Inferior parietal cortex (tissue), 1 donor: ENCODE results near the gene SLC17A8.

Experiments used
- DNase-seq: peaks from one replicate; pipeline ENCODE4 v3.0.0-alpha.2; 2016; ENCODE audit errors: extremely low spot score

Gene SLC17A8

DNA sequence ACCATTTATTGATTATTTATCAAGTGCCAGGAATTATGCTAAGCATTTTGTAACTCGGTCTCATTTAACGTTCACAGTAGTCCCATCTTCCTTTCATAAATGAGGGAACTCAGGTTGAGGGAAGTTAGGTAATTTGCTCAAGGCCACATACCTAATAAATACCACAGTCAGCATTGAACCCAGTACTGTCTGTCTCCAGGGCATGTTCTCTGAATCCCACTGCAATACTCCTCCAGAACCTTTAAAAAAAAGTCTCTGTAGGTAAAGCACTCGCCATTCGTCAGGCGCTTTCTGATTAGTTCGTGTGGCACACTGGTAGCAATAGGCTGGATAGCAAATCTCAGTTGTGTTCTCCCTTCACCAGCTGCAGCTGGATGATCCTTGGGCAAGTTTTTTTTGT is 14.3 kb downstream of the SLC17A8 start:
- DNase-seq = no peak

DNA sequence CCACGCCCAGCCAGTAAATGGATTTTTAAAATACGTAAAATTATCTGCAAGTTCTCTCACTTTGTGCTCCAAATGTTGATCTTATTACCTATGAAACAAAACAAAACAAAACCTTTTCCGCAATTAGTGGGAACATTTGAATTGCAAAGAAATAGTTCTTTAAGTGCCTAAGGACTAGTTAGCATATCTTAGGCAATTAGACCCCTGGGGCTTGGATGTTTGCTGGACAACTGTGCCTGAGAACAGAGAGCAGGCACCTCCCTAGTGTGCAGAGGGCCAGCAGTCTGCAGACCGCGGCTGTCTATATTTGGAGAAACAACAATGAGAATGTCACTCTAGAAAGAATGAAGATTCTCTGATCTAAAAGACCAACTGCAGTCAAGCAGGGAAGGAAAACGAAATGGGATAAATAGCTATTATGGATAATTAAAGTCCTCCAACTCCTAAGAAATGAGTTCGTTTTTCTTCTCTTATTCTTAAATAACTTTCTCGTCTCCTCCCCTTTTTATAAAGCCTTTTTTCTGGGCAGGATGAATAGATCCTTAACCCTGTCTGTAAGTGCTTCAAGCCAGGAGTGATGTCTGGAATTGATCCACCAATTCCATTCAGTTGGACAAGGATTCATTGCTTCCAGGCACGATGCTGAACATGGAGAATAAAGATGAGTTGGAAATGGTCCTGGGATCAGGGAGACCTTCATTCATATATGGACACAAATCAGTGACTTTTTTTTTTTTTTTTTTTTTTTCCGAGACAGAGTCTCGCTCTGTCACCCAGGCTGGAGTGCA is 16.2 kb downstream of the SLC17A8 start:
- DNase-seq = no peak

DNA sequence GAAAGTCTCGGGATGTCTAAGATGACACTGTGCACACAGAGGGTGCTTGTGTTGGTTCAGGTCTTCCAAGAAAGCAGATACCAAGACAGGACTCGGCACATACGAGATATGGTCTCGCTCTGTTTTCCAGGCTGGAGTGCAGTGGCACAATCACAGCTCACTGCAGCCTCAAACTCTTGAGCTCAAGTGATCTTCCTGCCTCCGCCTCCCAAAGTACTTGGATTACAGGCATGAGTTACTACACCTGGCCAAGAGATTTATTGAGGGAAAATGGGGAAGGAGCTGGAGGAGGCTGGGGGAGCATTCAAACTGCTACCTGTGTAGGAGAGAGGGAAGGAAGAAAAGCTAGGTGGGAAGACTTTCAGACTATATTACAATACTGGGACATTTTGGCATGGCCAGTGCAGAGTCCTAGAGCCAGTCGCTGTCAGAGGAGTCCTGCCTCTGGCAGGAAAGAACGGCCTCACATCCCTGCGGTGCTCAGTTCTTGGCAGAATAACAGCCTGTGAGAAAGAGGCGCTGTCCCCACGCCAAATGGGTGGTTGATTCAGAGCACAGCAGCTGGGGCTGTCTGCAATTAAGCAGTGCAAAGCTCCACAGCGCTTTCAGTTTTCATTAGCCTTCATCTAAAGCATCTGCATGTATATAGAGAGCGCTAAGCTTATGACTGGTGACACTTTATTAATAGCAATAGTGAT is 18.3 kb downstream of the SLC17A8 start:
- peak; percentile 75 for DNase-seq

- DNase-seq = no peak
These were observed 19.3 kb downstream of the SLC17A8 start for GRCh38 chr12:100376161-100376560.

GRCh38 chr12:100381379-100381778 is 24.5 kb downstream of the SLC17A8 start:
- no peak for DNase-seq

DNA sequence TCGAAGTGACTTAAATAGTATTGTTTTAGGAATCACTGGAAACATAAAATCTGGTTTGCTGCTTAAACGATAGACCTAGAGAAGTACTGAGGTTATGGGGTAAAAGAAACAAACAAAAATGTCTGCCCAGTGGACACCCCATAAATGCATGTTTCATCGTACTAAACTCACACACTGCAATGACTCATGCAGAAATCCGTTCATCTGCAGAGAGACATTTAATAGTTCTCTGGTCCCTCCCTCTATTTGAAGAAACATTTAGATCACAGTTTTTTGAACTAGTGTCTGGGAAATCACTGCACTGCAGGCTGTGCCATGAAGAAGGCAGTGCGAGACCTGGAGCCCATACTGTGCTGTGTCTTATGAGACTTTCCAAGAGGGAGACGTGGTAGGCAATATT is 25.5 kb downstream of the SLC17A8 start:
- no peak for DNase-seq

DNA sequence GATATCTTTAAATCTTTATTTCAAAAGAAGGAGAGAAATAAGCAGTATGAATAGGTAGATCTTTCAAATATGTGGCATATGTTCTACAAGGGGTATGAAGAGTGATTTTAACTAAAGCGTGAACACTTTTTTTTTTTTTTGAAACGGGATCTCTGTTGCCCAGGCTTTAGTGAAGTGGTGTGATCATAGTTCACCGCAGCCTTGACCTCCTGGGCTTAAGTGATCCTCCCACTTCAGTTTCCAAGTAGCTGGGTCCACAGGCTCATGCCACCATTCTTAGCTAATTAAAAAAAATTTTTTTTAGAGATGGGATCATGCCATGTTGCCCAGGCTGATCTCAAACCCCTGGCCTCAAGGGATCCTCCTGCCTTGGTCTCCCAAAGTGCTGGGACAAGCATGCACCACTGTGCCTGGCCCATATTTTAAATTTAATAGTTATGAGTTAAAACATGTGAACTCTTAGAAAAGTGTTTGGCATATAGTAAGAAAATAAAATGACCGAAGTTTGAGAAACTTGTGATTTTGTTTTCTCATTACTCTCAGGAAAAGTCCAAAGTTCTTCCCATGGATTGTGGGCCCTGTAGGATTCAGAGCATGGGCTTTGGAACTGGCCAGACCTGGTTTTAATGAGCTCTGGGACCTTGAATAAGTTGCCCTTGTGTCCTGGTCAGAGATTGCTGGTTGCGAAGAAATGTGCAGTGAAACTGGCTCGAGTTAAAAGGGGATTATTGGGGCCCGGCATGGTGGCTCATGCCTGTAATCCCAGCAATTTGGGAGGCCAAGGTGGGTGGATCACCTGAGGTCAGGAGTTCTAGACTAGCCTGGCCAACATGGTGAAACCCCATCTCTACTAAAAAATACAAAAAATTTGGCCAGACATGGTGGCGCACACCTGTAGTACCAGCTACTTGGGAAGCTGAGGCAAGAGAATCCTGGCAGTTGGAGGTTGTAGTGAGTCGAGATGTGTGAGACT is 27.0 kb downstream of the SLC17A8 start:
- no peak for DNase-seq

DNA sequence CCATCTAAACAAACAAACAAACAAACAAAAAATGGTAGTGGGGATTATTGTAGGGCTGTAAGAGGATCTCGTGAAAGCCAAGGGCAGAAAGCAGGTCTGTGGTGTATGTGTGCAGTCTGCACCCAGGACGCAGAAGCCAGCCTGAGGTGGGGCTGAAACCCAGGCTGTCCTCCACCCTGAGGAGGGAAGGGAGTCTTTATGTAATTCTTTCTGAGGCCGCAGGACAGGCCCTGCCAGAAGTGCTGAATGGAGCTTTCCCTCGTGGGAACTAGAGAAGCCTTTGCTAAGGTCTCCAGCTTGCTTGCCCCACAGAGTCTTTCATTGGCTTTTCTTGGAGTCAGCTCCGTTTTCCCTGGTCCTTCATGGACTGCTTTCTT is 27.7 kb downstream of the SLC17A8 start:
- DNase-seq = no peak

DNA sequence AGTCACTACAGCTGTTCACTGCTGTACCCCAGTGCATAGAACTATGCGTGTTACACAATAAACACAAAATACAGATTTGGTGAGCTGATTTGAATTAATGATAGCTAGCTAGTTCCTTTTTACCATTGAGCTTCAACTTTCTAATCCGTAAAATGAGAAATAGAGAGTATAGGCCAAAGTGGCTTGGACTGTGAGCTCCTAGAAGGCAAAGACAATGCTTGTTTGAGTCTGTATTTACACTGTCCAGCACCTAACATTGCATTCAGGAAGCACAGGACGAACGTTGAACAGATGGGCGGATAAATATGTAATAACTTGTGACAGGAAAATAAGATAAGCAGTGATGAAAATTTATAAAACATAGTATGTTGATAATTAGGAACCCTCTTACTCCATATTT is 31.5 kb downstream of the SLC17A8 start:
- DNase-seq = no peak

DNA sequence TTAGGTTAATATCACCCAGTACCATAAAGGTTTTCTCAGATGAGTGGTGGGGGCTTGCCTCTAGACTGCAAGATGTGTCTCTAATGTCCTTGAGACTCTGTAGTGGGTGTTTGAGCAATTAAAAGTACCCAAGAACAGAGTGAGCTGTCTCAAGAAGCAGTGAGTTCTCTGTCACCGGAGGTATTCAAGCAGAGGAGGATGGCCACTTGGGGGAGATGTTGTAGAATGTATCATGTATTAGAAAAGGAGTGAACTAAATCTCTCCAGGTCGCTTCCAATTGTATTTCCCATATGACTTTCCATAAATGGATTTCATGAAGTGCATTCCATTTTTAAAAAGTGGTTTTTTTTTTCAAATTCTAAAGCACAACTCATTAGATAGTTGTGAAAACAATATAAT is 35.0 kb downstream of the SLC17A8 start:
- no peak for DNase-seq

DNA sequence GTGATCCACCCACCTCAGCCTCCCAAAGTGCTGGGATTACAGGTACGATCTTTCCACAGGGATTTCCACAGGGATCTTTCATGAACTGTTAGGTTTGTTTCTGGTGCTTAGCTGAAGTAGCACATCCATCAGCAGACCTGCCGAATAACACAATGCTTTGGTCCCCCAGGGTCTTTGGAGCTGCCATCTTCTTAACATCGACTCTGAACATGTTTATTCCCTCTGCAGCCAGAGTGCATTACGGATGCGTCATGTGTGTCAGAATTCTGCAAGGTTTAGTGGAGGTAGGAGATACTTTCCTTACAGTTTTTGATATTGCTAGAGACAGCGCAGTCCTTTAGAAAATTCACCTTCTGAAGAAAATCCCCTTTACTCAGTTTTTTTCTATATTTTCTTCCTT is 36.3 kb downstream of the SLC17A8 start:
- DNase-seq = no peak

DNA sequence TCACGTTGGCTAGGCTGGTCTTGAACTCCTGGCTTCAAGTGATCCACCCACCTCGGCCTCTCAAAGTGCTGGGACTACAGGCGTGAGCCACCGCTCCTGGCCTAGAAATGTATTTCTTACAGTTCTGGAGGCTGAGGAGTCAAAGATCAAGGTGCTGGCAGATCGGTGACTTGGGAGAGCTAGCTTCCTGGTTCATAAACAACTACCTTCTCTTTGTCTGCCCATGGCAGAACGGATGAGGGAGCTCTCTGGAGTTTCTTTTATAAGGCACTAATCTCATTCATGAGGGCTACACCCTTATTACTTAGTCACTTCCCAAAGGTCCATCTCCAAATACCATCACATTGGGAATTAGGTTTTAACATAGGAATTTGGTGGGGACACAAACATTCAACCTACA is 38.9 kb downstream of the SLC17A8 start:
- no peak for DNase-seq

GRCh38 chr12:100398307-100398706 is 41.4 kb downstream of the SLC17A8 start:
- no peak for DNase-seq

DNA sequence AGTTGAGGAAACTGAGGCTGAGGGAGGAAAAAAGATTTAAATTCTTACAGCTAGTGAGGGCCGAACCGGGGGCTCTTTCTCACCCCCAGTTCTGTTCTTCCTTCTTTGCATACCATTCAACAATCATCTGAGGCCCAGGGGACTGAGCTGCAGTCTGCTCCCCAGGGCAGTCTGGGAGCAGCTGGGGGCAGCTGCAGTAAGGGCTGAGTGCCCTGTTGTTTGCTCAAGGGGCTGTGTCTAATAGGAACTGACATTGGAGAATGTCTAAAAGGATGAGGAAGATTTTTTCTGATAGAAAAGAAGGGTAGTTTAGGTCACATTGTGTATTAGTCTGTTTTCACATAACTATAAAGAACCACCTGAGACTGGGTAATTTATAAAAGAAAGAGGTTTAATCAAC is 42.2 kb downstream of the SLC17A8 start:
- DNase-seq = no peak

DNA sequence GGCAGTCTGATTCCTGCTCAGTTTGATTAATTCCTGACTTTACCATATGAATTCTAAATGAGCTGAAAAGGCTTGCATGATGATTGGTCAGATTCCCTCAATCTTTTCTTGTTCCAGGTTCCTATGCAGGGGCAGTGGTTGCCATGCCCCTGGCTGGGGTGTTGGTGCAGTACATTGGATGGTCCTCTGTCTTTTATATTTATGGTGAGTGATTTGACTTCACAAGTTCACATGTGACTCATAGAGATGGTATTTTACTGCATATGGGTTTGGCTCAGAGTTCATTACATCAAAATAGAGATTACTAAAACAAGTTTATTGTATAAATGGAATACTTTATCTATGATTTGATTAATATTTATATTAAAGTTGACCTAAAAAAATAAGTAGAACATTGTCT is 44.8 kb downstream of the SLC17A8 start:
- DNase-seq = no peak

DNA sequence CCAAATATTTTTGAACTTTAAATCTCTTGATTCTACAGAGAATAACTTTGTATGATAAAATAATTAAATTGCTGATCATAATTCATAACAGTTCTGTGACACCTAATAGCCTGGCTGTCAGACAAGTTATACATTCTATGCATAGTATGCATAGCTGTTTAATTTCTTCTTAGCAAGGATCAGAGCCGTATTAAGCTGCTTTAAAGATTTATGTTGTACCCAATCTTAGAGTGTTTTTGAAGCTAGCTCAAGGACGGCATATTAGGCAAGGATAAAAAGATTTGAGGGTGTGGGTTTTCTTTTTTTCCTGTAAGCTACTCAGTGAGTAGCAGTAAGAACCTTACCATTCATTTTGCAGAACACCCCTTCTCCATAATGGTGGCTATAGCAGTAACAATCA is 45.9 kb downstream of the SLC17A8 start:
- DNase-seq = no peak

DNA sequence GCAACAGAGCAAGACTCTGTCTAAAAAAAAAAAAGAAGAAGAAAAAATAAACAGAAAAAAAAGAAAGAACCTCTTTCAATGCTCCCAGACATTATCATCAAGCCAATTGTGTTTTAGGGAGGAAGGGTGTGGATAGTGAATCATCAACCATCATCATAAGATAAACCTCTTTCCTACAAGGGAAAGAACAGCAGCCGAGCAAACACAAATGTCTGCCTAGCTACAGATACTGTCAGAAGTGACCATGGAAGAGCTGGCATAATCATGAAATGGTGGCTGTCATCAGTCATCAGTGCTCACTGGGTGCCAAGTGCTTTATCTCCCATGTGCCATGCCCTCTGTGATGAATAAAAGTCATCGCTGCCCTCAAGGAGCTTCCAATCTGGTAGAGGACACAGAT is 46.6 kb downstream of the SLC17A8 start:
- DNase-seq = no peak

GRCh38 chr12:100404769-100405407 is 48.0 kb downstream of the SLC17A8 start:
- DNase-seq = no peak

DNA sequence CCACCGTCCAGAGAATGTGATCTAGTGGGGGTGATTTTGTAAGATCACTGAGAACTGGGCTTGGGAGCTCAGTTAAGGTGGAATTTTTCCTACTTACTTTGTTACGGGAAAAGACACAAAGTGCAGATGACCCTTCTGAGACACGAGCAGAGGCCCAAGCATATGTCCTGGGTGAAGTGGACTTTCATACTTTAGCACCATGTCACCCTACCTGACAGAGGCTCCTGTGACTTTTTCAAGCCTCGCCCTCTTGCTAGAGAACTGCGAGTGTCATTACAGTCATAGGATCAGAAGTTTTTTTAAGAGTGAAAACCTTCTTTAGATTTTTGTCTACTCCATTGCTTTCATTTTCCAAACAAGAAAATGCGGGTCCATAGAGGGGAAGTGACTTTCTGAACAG is 56.1 kb downstream of the SLC17A8 start:
- no peak for DNase-seq

DNA sequence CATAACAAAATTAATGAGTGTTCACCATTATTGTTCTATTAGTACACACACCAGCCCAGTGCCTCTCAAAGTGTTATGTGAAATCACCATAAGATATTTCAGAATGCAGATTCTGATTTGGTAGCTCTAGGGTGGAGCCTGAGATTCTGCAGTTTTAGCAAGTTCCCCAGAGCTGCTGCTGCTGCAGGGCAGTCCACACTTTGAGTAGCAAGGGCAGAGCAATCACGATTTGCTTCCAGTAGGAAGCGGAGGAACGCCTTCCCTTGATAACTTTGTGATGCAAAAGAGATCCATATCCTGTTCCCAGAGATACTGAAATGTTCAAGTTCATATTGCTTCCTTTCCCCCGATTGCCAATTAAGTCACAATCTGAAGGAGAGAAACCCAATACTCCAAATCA is 57.9 kb downstream of the SLC17A8 start:
- DNase-seq = no peak

GRCh38 chr12:100422646-100423045 is 65.8 kb downstream of the SLC17A8 start:
- DNase-seq = no peak

GRCh38 chr12:100426145-100426544 is 69.3 kb downstream of the SLC17A8 start:
- no peak for DNase-seq
